HepG2 (cell line): ENCODE data around the gene CMTM1. TPM values are rescaled to one million over a fixed set of nuclear protein-coding genes. Genes with fewer than 3 reads are reported as not detected.

Source experiments
- ATF7-NPFF ChIP-seq: sonication (generic); formaldehyde crosslinking; IDR thresholded peaks from 2 replicates; pipeline ENCODE4 v1.8.1; 2023; ENCODE audit warnings: mild to moderate bottlenecking, low read depth, missing genetic modification reagents, moderate library complexity
- BCL6 ChIP-seq: IDR thresholded peaks from 2 replicates; pipeline ENCODE4 v1.6.1; 2016; ENCODE audit warnings: missing genetic modification reagents, missing compliant biosample characterization
- FOXK2 ChIP-seq: fragments of 450-650 bp; IDR thresholded peaks from 2 replicates; pipeline ENCODE4 v1.6.1; 2016
- HIVEP1 ChIP-seq: sonication (generic); formaldehyde crosslinking; IDR thresholded peaks from 2 replicates; pipeline ENCODE4 v1.4.0; 2020; ENCODE audit warnings: mild to moderate bottlenecking, missing genetic modification reagents
- MBD4 ChIP-seq: IDR thresholded peaks from 2 replicates; pipeline ENCODE4 v1.6.1; 2012; ENCODE audit warnings: low read length, inconsistent platforms, borderline replicate concordance
- MZF1 ChIP-seq: sonication (generic); formaldehyde crosslinking; IDR thresholded peaks from 2 replicates; pipeline ENCODE4 v1.8.1; 2023; ENCODE audit warnings: mild to moderate bottlenecking, missing genetic modification reagents, borderline replicate concordance
- REPIN1 ChIP-seq: sonication (generic); formaldehyde crosslinking; IDR thresholded peaks from 2 replicates; pipeline ENCODE4 v1.8.0; 2022; ENCODE audit warnings: missing genetic modification reagents, low read depth, mild to moderate bottlenecking, borderline replicate concordance
- SP140L ChIP-seq: sonication (generic); formaldehyde crosslinking; IDR thresholded peaks from 2 replicates; pipeline ENCODE4 v1.4.0; 2020; ENCODE audit warnings: missing genetic modification reagents, borderline replicate concordance
- TAF15 ChIP-seq: fragments of 200-400 bp; formaldehyde crosslinking; IDR thresholded peaks from one replicate; pipeline ENCODE4 v1.6.1; 2018; ENCODE audit warnings: mild to moderate bottlenecking, low read depth, low read length; ENCODE audit not compliant: poor library complexity, severe bottlenecking
- XBP1 ChIP-seq: sonication (generic); formaldehyde crosslinking; IDR thresholded peaks from 2 replicates; pipeline ENCODE4 v1.5.0; 2020; ENCODE audit warnings: missing genetic modification reagents
- ZBTB7B ChIP-seq: sonication (generic); formaldehyde crosslinking; IDR thresholded peaks from 2 replicates; pipeline ENCODE4 v1.4.0; 2020; ENCODE audit warnings: missing genetic modification reagents
- ZNF577 ChIP-seq: sonication (generic); formaldehyde crosslinking; IDR thresholded peaks from 2 replicates; pipeline ENCODE4 v1.4.0; 2020; ENCODE audit warnings: mild to moderate bottlenecking, low read depth, missing genetic modification reagents, borderline replicate concordance
- ZNF605 ChIP-seq: sonication (generic); formaldehyde crosslinking; IDR thresholded peaks from 2 replicates; pipeline ENCODE4 v1.8.0; 2022; ENCODE audit warnings: mild to moderate bottlenecking, missing genetic modification reagents
- ZSCAN21 ChIP-seq: sonication (generic); formaldehyde crosslinking; IDR thresholded peaks from 2 replicates; pipeline ENCODE4 v1.8.0; 2022; ENCODE audit warnings: mild to moderate bottlenecking, missing genetic modification reagents, moderate library complexity, borderline replicate concordance
- polyA plus RNA-seq, 8 experiments: library from polyadenylated mRNA; depleted of rRNA in 3 of 8; stranded (reverse) in 7 of 8; unstranded in 1 of 8; fragments of >200 nt; fragmentation: Illumina TruSeq in 4 of 8; extraction: Trizol in 4 of 8; gene quantifications; 2 replicates each; pipeline versions ENCODE4 v1.2.1 to v1.2.3, GENCODE V29; 2011 to 2016; ENCODE audit warnings: low read depth in 4 of 8, missing spikeins in 1 of 8, mixed read lengths in 1 of 8; ENCODE audit not compliant: insufficient read depth in 1 of 8
- total RNA-seq, 5 experiments: library from RNA; depleted of rRNA; stranded (reverse); fragments of >200 nt; fragmentation: Illumina TruSeq; extraction: Trizol; gene quantifications; 2 replicates each; pipeline ENCODE4 v1.2.3, GENCODE V29; 2016; ENCODE audit warnings: low read depth in 1 of 5
- TF ChIP-seq, protein P1 (sequence below): sonication (generic); formaldehyde crosslinking; IDR thresholded peaks from 2 replicates; pipeline ENCODE4 v1.4.0; 2020; ENCODE audit warnings: missing genetic modification reagents
- TF ChIP-seq, protein P2 (sequence below): sonication (generic); formaldehyde crosslinking; IDR thresholded peaks from 2 replicates; pipeline ENCODE4 v1.5.0; 2020; ENCODE audit warnings: mild to moderate bottlenecking, missing genetic modification reagents
- TF ChIP-seq, protein P3 (sequence below): sonication (generic); formaldehyde crosslinking; IDR thresholded peaks from 2 replicates; pipeline ENCODE4 v1.4.0; 2020; ENCODE audit warnings: missing genetic modification reagents, borderline replicate concordance
- TF ChIP-seq, protein P4 (sequence below): sonication (generic); formaldehyde crosslinking; IDR thresholded peaks from 2 replicates; pipeline ENCODE4 v1.5.1; 2020; ENCODE audit warnings: missing genetic modification reagents, mild to moderate bottlenecking, borderline replicate concordance

The CMTM1 gene
- total and polyA plus RNA-seq, 2 of the 13 experiments (the other 11 are each of a cell fraction or from before 2014, with no cell fraction given), result 1.7 to 2.9 TPM

DNA sequence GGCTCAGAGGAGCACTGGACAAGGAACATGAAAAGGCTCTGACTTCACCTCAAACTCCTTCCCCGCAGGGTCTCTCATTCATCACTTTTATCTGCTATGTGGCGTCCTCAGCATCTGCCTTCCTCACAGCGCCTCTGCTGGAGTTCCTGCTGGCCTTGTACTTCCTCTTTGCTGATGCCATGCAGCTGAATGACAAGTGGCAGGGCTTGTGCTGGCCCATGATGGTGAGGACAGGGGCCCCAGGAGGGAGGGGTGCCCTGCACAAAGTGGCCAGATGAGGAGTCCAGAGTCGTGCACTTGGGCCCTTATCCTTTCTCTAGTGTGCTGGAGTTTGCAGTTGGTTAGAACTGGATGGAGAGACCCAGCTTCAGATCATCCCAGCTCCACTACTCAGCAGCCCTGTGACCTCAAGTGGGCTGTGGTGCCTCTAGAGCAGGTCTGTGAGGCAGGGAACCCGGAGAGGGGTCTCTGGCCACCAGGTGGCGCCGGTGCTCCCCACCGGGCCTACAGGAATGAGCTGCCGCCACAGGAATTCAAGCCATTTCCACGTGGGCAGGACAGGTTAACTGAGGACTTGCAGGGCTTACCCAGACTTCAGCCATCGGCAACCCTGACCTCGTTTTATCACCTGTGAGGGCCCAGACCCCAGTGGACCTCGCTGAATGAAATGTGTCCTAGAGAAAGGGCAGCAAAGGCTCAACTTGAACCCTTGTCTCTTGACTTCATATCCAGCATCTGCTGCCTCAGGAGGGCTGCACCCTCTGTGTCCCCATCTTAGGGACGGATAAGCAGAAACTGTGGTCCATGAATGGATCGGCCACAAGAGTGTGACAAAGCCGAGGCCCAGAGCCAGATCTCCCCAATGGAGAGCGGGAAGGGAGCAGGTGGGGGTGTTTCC is 42.3 kb downstream of the CMTM1 start (continued):
- TF ChIP-seq, protein P1, sequence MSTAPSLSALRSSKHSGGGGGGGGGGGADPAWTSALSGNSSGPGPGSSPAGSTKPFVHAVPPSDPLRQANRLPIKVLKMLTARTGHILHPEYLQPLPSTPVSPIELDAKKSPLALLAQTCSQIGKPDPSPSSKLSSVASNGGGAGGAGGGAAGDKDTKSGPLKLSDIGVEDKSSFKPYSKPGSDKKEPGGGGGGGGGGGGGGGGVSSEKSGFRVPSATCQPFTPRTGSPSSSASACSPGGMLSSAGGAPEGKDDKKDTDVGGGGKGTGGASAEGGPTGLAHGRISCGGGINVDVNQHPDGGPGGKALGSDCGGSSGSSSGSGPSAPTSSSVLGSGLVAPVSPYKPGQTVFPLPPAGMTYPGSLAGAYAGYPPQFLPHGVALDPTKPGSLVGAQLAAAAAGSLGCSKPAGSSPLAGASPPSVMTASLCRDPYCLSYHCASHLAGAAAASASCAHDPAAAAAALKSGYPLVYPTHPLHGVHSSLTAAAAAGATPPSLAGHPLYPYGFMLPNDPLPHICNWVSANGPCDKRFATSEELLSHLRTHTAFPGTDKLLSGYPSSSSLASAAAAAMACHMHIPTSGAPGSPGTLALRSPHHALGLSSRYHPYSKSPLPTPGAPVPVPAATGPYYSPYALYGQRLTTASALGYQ (CRISPR knock-in tag), result no peak
- TF ChIP-seq MBD4 (no peak), ATF7-NPFF (CRISPR knock-in tag) (peak; percentile 61), ZNF577 (CRISPR knock-in tag) (no peak), ZNF605 (CRISPR knock-in tag) (peak; percentile 70; the same call in 1 of the 2 replicates), XBP1 (no peak), MZF1 (CRISPR knock-in tag) (no peak), ZBTB7B (CRISPR knock-in tag) (peak; percentile 75), TAF15 (no peak), FOXK2 (no peak), REPIN1 (CRISPR knock-in tag) (peak; percentile 82), SP140L (CRISPR knock-in tag) (peak; percentile 84; the same call in 1 of the 2 replicates), HIVEP1 (CRISPR knock-in tag) (peak; percentile 60; the same call in 1 of the 2 replicates), BCL6 (CRISPR knock-in tag) (peak; percentile 69; the same call in 1 of the 2 replicates), ZSCAN21 (CRISPR knock-in tag) (no peak)
- TF ChIP-seq, protein P2, sequence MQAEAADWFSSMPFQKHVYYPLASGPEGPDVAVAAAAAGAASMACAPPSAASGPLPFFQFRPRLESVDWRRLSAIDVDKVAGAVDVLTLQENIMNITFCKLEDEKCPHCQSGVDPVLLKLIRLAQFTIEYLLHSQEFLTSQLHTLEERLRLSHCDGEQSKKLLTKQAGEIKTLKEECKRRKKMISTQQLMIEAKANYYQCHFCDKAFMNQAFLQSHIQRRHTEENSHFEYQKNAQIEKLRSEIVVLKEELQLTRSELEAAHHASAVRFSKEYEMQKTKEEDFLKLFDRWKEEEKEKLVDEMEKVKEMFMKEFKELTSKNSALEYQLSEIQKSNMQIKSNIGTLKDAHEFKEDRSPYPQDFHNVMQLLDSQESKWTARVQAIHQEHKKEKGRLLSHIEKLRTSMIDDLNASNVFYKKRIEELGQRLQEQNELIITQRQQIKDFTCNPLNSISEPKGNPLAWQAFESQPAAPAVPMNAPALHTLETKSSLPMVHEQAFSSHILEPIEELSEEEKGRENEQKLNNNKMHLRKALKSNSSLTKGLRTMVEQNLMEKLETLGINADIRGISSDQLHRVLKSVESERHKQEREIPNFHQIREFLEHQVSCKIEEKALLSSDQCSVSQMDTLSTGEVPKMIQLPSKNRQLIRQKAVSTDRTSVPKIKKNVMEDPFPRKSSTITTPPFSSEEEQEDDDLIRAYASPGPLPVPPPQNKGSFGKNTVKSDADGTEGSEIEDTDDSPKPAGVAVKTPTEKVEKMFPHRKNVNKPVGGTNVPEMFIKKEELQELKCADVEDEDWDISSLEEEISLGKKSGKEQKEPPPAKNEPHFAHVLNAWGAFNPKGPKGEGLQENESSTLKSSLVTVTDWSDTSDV, result peak; percentile 52; the same call in 1 of the 2 replicates
- TF ChIP-seq, protein P3, sequence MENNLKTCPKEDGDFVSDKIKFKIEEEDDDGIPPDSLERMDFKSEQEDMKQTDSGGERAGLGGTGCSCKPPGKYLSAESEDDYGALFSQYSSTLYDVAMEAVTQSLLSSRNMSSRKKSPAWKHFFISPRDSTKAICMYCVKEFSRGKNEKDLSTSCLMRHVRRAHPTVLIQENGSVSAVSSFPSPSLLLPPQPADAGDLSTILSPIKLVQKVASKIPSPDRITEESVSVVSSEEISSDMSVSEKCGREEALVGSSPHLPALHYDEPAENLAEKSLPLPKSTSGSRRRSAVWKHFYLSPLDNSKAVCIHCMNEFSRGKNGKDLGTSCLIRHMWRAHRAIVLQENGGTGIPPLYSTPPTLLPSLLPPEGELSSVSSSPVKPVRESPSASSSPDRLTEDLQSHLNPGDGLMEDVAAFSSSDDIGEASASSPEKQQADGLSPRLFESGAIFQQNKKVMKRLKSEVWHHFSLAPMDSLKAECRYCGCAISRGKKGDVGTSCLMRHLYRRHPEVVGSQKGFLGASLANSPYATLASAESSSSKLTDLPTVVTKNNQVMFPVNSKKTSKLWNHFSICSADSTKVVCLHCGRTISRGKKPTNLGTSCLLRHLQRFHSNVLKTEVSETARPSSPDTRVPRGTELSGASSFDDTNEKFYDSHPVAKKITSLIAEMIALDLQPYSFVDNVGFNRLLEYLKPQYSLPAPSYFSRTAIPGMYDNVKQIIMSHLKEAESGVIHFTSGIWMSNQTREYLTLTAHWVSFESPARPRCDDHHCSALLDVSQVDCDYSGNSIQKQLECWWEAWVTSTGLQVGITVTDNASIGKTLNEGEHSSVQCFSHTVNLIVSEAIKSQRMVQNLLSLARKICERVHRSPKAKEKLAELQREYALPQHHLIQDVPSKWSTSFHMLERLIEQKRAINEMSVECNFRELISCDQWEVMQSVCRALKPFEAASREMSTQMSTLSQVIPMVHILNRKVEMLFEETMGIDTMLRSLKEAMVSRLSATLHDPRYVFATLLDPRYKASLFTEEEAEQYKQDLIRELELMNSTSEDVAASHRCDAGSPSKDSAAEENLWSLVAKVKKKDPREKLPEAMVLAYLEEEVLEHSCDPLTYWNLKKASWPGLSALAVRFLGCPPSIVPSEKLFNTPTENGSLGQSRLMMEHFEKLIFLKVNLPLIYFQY (CRISPR knock-in tag), result peak; percentile 87
- TF ChIP-seq, protein P4, sequence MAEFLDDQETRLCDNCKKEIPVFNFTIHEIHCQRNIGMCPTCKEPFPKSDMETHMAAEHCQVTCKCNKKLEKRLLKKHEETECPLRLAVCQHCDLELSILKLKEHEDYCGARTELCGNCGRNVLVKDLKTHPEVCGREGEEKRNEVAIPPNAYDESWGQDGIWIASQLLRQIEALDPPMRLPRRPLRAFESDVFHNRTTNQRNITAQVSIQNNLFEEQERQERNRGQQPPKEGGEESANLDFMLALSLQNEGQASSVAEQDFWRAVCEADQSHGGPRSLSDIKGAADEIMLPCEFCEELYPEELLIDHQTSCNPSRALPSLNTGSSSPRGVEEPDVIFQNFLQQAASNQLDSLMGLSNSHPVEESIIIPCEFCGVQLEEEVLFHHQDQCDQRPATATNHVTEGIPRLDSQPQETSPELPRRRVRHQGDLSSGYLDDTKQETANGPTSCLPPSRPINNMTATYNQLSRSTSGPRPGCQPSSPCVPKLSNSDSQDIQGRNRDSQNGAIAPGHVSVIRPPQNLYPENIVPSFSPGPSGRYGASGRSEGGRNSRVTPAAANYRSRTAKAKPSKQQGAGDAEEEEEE (CRISPR knock-in tag), result no peak
